Stimulated activated CD8-positive, alpha-beta memory T cell treated with anti-CD3 and anti-CD28 coated beads, Interleukin-12 subunit alpha, Interleukin-12 subunit beta, amount 100 ng/mL, for 24 hours (primary cell): ENCODE data around the gene CTSF.
"Not testable (repeated sequence)": the region's sequence is repeated elsewhere in the genome, so short reads cannot be mapped to it uniquely, and the experiment has no call there.

ENCODE experiments used
- DNase-seq: peaks from one replicate; pipeline ENCODE4 v3.0.0-alpha.2; 2020; ENCODE audit errors: extremely low read depth

CTSF gene

GRCh38 chr11:66568124-66568916, at the start of gene CTSF:
Gene CTSF (minus strand): TSS chr11:66568606. CDS start chr11:66568486, 120 bp downstream.
- no peak for DNase-seq

DNA sequence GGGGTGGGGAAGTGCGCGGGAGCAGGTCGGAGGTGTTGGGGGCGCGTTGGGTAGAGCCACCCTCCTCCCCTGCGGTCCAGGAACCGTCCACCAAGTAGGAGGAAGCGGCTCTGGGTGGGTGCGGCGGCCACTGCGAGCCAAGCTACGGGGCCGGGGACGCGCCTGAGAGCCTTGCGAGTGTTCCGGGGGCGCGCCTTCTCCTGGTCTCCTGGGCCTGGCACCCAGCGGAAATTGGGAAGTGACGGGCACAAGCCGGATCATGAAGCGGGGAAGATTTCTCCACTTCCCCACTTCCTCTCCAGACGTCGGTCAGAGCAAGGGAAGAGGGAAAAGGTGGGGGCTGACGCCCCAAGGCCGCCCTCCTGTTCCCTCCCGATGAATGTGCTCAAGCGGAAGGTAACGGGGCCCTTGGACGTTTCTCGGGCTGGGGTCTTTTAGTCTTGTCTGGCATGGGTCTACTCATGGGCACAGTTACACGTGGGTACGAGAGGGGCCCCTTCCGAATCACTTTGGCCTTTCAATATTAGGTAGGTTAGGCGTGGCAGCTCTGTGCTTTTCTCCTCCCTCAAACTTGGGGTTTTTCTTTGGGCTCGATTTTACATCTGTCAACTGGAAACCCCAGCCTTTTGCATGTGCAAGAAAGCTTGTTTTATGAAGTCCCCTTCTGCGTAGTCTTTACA, 48.9 kb upstream of the CTSF start:
- no peak for DNase-seq

DNA sequence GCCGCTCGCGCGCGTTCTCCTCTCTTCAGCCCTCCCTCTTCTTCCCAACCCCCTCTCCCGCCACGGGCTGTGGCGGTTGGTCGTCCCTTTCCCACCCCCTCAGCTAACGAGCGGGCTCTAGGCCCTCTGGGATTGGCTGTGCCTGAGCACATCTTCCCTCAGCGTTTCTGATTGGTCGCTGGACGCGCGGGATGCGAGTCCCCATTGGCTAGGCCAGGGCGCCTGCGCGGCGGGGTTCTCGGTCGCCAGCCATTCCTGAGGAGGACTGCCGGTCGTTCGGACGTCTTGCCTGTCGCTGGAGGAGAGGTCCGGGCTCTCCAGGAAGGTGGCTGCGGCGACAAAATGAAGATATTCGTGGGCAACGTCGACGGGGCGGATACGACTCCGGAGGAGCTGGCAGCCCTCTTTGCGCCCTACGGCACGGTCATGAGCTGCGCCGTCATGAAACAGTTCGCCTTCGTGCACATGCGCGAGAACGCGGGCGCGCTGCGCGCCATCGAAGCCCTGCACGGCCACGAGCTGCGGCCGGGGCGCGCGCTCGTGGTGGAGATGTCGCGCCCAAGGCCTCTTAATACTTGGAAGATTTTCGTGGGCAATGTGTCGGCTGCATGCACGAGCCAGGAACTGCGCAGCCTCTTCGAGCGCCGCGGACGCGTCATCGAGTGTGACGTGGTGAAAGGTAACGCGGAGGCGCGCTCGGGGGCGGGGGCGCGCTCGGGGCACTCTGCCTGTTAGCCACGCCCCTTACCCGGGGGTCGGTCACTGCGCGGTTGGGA, 48.2 kb upstream of the CTSF start, which contains the start of gene RBM14:
Gene RBM14, plus strand, starts transcription at position 252 of the 776 bp plus-strand sequence. Its CDS starts 91 bp downstream, at position 343.
- peak; percentile 96 for DNase-seq

DNA sequence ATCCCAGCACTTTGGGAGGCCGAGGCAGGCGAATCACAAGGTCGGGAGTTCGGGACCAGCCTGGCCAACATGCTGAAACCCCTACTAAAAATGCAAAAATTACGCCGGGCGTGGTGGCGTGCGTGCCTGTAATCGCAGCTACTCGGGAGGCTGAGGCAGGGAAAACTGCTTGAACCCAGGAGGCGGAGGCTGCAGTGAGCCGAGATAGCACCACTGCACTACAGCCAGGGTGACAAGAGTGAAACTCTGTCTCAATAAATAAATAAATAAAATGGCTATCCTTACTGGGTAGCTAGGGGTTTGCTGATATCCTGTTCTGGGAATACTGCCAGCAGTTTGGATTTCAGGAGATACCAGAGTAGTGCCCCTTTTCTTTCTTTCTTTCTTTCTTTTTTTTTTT, 45.7 kb upstream of the CTSF start:
- no peak for DNase-seq

- no peak for DNase-seq
Observed at GRCh38 chr11:66612458-66612857, 44.1 kb upstream of the CTSF start.

- no peak for DNase-seq
Observed at GRCh38 chr11:66609721-66610617, 41.6 kb upstream of the CTSF start.

GRCh38 chr11:66607126-66607834, 38.9 kb upstream of the CTSF start:
- no peak for DNase-seq

- not testable (repeated sequence) for DNase-seq
Observed at GRCh38 chr11:66606608-66607007, 38.2 kb upstream of the CTSF start.

GRCh38 chr11:66604155-66604554, 35.7 kb upstream of the CTSF start:
- no peak for DNase-seq

DNA sequence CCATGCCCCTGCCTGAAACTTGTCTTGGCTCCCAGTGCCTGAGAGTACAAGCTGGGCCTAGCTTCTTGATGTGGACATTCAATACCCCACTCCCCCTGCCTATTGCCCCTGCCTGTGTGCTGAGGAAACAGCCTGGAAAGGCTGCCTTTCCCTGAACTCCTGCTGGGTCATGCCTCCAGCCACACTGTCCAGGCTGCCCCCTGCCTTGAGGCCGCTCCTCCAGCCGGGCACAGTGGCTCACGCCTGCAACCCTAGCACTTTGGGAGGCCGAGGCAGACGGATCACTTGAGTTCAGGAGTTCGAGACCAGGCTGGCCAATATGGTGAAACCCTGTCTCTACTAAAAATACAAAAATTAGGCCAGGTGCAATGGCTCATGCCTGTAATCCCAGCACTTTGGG, 34.7 kb upstream of the CTSF start:
- no peak for DNase-seq

- DNase-seq = no peak
Observed at GRCh38 chr11:66600631-66601233, 32.3 kb upstream of the CTSF start.

- DNase-seq = no peak
Observed at GRCh38 chr11:66600219-66600618, 31.8 kb upstream of the CTSF start.

GRCh38 chr11:66598993-66599392, 30.6 kb upstream of the CTSF start:
- DNase-seq = no peak

GRCh38 chr11:66595245-66595904, 27.0 kb upstream of the CTSF start:
- DNase-seq = no peak

DNA sequence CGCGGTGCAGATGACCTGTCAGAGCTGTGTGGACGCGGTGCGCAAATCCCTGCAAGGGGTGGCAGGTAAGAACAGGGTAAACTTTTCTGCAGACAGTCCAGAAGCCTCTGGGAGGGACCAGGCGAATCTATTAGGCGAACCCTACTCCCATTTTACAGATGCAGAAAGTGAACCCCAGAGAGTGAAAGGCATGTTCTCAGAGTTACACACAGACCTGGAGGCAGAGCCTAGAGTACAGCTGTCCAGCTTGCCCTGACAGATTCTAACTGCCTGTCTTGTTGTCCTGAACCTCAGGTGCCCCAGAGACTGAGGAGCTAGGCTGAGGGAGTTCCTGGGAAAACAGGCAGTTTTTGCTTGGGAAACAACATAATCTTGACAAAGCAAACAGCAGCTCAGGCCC, 25.2 kb upstream of the CTSF start:
- DNase-seq = no peak

GRCh38 chr11:66593303-66593635, 24.9 kb upstream of the CTSF start:
- no peak for DNase-seq

GRCh38 chr11:66592457-66593302, 24.3 kb upstream of the CTSF start, which contains the start of the genes CCDC87 and CCS:
Gene CCDC87 (minus strand): TSS chr11:66593063. CDS start chr11:66593015, 48 bp downstream.
Gene CCS (plus strand): TSS chr11:66593185. CDS start chr11:66593262, 77 bp downstream.
- DNase-seq = peak; percentile 98

DNA sequence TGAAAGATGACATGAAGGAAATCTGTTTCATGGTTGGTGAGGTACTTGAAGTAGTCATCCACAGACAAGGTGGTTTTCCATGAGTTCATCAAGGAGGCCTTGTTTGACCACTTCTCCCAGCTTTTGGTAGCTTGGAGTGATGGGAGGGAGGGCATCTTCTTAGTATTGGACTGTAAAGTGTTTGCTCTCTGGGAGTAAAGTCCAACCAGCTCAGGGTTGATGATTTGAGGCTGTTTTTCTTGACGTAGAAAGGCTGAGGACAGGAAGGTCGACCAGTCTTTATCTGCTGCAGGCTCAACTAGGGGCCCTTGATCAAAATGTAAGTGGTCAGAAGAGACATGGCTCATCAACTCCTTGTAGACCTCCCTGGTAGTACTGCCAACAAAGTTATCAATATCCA, 22.8 kb upstream of the CTSF start:
- no peak for DNase-seq
